K562 (cell line): ENCODE measurements around the gene ZBTB25. TPM values are rescaled to one million over a fixed set of nuclear protein-coding genes. Genes with fewer than 3 reads are reported as not detected.

Source experiments
- RBM39 ChIP-seq: fragments of 200-400 bp; formaldehyde crosslinking; optimal IDR thresholded peaks from 2 replicates; pipeline ENCODE3; 2018; ENCODE audit warnings: low read depth, low read length
- ZNF354B ChIP-seq: fragments of 250-450 bp; sonication (Bioruptor Pico); IDR thresholded peaks from 2 replicates; pipeline ENCODE4 v1.4.0; 2020
- polyA plus RNA-seq, 8 experiments: library from polyadenylated mRNA; depleted of rRNA in 4 of 8; stranded (reverse) in 5 of 8; unstranded in 3 of 8; fragments of >200 nt; fragmentation: Nextera tagmentation in 2 of 8; fragmentation: Illumina TruSeq in 1 of 8; extraction: Ambion mirVana in 2 of 8; extraction: Trizol in 1 of 8; gene quantifications; 2 replicates each; pipeline versions ENCODE4 v1.2.1 to v1.2.3, GENCODE V29; 2011 to 2014; ENCODE audit warnings: inconsistent platforms in 1 of 8, missing spikeins in 1 of 8
- total RNA-seq, 7 experiments: library from RNA; depleted of rRNA in 6 of 7; stranded (reverse); fragments of >200 nt in 6 of 7; fragmentation: Illumina TruSeq in 2 of 7; extraction: Trizol in 2 of 7; gene quantifications; 2 replicates each; pipeline versions ENCODE4 v1.2.1 to v1.2.3, GENCODE V29; 2011 to 2021; ENCODE audit warnings: low replicate concordance in 1 of 7
- TF ChIP-seq, protein P1 (sequence below): fragments of 450-650 bp; IDR thresholded peaks from 2 replicates; pipeline ENCODE4 v1.6.1; 2016; ENCODE audit warnings: mild to moderate bottlenecking, moderate library complexity

The ZBTB25 gene
- total and polyA plus RNA-seq, 9 of the 15 experiments (the other 6 are each of a cell fraction or from before 2014, with no cell fraction given) = 0.61 to 3.9 (median 2.3) TPM

DNA sequence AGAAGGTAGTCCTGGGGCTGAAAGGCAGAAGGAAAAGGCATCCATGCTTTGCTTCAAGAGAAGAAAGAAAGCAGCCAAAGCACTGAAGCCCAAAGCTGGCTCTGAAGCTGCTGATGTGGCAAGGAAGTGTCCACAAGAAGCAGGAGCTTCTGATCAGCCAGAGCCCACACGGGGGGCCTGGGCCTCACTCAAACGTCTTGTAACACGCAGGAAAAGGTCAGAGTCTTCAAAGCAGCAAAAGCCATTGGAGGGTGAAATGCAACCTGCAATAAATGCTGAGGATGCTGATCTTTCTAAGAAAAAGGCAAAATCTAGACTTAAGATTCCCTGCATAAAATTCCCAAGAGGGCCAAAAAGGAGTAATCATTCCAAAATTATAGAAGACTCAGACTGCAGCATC is 35.2 kb downstream of the ZBTB25 start (continued):
- TF ChIP-seq, protein P1, sequence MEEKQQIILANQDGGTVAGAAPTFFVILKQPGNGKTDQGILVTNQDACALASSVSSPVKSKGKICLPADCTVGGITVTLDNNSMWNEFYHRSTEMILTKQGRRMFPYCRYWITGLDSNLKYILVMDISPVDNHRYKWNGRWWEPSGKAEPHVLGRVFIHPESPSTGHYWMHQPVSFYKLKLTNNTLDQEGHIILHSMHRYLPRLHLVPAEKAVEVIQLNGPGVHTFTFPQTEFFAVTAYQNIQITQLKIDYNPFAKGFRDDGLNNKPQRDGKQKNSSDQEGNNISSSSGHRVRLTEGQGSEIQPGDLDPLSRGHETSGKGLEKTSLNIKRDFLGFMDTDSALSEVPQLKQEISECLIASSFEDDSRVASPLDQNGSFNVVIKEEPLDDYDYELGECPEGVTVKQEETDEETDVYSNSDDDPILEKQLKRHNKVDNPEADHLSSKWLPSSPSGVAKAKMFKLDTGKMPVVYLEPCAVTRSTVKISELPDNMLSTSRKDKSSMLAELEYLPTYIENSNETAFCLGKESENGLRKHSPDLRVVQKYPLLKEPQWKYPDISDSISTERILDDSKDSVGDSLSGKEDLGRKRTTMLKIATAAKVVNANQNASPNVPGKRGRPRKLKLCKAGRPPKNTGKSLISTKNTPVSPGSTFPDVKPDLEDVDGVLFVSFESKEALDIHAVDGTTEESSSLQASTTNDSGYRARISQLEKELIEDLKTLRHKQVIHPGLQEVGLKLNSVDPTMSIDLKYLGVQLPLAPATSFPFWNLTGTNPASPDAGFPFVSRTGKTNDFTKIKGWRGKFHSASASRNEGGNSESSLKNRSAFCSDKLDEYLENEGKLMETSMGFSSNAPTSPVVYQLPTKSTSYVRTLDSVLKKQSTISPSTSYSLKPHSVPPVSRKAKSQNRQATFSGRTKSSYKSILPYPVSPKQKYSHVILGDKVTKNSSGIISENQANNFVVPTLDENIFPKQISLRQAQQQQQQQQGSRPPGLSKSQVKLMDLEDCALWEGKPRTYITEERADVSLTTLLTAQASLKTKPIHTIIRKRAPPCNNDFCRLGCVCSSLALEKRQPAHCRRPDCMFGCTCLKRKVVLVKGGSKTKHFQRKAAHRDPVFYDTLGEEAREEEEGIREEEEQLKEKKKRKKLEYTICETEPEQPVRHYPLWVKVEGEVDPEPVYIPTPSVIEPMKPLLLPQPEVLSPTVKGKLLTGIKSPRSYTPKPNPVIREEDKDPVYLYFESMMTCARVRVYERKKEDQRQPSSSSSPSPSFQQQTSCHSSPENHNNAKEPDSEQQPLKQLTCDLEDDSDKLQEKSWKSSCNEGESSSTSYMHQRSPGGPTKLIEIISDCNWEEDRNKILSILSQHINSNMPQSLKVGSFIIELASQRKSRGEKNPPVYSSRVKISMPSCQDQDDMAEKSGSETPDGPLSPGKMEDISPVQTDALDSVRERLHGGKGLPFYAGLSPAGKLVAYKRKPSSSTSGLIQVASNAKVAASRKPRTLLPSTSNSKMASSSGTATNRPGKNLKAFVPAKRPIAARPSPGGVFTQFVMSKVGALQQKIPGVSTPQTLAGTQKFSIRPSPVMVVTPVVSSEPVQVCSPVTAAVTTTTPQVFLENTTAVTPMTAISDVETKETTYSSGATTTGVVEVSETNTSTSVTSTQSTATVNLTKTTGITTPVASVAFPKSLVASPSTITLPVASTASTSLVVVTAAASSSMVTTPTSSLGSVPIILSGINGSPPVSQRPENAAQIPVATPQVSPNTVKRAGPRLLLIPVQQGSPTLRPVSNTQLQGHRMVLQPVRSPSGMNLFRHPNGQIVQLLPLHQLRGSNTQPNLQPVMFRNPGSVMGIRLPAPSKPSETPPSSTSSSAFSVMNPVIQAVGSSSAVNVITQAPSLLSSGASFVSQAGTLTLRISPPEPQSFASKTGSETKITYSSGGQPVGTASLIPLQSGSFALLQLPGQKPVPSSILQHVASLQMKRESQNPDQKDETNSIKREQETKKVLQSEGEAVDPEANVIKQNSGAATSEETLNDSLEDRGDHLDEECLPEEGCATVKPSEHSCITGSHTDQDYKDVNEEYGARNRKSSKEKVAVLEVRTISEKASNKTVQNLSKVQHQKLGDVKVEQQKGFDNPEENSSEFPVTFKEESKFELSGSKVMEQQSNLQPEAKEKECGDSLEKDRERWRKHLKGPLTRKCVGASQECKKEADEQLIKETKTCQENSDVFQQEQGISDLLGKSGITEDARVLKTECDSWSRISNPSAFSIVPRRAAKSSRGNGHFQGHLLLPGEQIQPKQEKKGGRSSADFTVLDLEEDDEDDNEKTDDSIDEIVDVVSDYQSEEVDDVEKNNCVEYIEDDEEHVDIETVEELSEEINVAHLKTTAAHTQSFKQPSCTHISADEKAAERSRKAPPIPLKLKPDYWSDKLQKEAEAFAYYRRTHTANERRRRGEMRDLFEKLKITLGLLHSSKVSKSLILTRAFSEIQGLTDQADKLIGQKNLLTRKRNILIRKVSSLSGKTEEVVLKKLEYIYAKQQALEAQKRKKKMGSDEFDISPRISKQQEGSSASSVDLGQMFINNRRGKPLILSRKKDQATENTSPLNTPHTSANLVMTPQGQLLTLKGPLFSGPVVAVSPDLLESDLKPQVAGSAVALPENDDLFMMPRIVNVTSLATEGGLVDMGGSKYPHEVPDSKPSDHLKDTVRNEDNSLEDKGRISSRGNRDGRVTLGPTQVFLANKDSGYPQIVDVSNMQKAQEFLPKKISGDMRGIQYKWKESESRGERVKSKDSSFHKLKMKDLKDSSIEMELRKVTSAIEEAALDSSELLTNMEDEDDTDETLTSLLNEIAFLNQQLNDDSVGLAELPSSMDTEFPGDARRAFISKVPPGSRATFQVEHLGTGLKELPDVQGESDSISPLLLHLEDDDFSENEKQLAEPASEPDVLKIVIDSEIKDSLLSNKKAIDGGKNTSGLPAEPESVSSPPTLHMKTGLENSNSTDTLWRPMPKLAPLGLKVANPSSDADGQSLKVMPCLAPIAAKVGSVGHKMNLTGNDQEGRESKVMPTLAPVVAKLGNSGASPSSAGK = no peak
- TF ChIP-seq RBM39 = no peak
- TF ChIP-seq ZNF354B (CRISPR knock-in tag) = no peak
- TF ChIP-seq, all 486 proteins: peak for 0
